Measurements from ENCODE around the gene KLK3.

KLK3 gene

DNA sequence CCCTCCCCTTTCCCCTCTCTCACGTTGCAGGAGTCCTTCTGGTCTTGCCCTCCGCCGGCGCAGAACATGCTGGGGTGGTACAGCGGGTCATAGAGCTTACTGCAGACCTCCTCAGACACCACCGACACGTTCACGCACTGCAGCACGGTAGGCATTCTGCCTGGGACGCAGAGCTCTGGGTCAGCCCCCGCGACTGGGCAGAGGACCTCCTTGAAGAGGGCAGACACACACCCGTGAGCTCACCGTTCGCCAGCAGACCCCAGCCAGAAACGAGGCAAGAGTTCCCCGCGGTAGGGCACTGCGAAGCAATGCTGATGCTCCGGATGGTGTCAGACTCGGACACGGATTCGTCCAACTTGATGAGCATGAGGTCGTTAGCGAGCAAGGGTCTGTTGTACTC, 53.6 kb downstream of the KLK3 start:
- no peak for DNase-seq

DNA sequence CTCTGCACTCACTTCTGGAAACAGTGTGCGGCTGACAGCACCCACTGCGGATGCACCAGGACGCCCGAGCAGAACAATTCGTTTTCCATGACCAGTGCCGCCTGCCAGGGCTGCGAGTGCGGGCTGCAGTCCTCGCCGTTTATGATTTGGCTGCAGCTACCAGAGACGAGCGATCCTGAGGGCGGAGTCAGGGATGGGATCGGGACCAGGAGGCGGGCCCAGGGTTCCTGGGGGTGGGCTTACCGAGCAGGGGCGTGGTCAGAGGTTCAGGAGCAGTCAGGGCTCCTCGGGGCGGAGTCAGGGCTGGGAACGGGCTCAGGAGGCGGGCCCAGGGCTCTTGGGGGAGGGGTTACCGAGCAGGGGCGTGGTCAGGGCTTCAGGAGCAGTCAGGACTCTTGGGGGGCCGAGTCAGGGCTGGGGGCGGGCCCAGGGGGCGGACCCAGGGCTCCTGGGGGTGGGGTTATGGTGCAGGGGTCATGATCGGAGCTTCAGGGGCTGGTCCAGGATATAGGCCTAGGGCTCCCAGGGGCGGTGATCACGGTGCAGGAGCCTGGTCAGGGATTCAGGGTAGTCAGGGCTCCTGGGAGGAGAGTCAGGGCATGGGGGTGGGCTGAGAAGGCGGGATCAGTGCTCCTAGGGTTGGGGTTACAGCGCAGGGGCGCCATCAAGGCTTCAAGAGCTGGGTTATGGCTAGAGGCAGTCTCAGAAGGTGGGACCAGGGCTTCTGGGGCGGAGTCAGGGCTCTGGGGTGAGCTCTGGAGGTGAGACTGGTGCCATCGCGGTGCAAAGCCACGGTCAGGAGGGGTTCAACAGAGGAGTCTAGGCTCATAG, 54.7 kb downstream of the KLK3 start:
- DNase-seq: peak; percentile 37 to 48
